HCT116 (cell line): Measurements from ENCODE around the gene MYO3B. TPM values are rescaled to one million over a fixed set of nuclear protein-coding genes. Genes with fewer than 3 reads are reported as not detected.

Experiments used
- ATAC-seq: fragments of 200-7000 bp; cut with Tn5 transposase; 2 replicates; pipeline ENCODE4 v1.9.1; 2020; ENCODE audit warnings: mild to moderate bottlenecking, moderate library complexity
- BruUV-seq: library from RNA; stranded (reverse); fragments of 400-500 nt; replicated peaks from 2 replicates; lab custom pipeline; 2021; lab: Mats Ljungman, UMichigan
- CTCF ChIA-PET: fragments of 300-600 bp; sonication (Branson Sonifier 250); formaldehyde crosslinking; loops from one replicate; lab custom pipeline; 2021; ENCODE audit warnings: antibody characterized with exemption; lab: Charles Lee
- POLR2A ChIA-PET: fragments of 300-600, 350-600 bp; sonication (Branson Sonifier 250); formaldehyde crosslinking; loops from one replicate; lab custom pipeline; 2021; ENCODE audit warnings: antibody characterized with exemption; lab: Charles Lee
- RAD21 ChIA-PET, 2 experiments: fragments of 300-600 bp; sonication (Branson Sonifier 250); formaldehyde crosslinking; loops; one replicate each; lab custom pipeline; 2023; ENCODE audit warnings: low total read pairs in 2 of 2; ENCODE audit not compliant: uncharacterized antibody in 2 of 2, unreplicated experiment in 2 of 2, low non-redundant PET in 1 of 2; lab: Charles Lee
- DNase-seq: peaks from one replicate; pipeline ENCODE4 v3.0.0-alpha.2; 2010; ENCODE audit warnings: low read depth, low spot score
- H2AFZ ChIP-seq: fragments of 200-600 bp; shearing (Covaris generic), sonication (generic); 2 replicates; pipeline ENCODE4 v1.6.1; 2017; ENCODE audit warnings: low read depth, mixed run types, mixed read lengths, antibody characterized with exemption, low read length; ENCODE audit not compliant: poor library complexity, severe bottlenecking
- H3K27ac ChIP-seq: 2 replicates; pipeline ENCODE4 v1.5.1; 2012; ENCODE audit warnings: low read depth, low read length
- H3K27me3 ChIP-seq: fragments of 200-600 bp; sonication (generic); 2 replicates; pipeline ENCODE4 v1.6.1; 2016; ENCODE audit warnings: mixed run types, low read length, mixed read lengths; ENCODE audit not compliant: insufficient read depth
- H3K36me3 ChIP-seq, 2 experiments: fragments of 200-500 bp in 1 of 2; fragments of 200-600 bp in 1 of 2; sonication (Bioruptor generic) in 1 of 2; sonication (generic) in 1 of 2; 2 replicates each; pipeline versions ENCODE4 v1.5.1 to v1.6.1; 2014 to 2016; ENCODE audit warnings: low read length in 2 of 2, inconsistent platforms in 1 of 2, mixed read lengths in 1 of 2, mixed run types in 1 of 2; ENCODE audit not compliant: insufficient read depth in 2 of 2, control insufficient read depth in 1 of 2
- H3K4me1 ChIP-seq, 2 experiments: fragments of 200-600 bp in 1 of 2; sonication (generic) in 1 of 2; 2 replicates each; pipeline versions ENCODE4 v1.5.1 to v1.6.1; 2012 to 2017; ENCODE audit warnings: low read length in 2 of 2, inconsistent platforms in 1 of 2, mild to moderate bottlenecking in 1 of 2, mixed read lengths in 1 of 2, mixed run types in 1 of 2, moderate library complexity in 1 of 2; ENCODE audit not compliant: insufficient read depth in 2 of 2, control insufficient read depth in 1 of 2
- H3K4me2 ChIP-seq: fragments of 200-600 bp; sonication (generic); 2 replicates; pipeline ENCODE4 v1.6.1; 2017; ENCODE audit warnings: mixed run types, low read length, mixed read lengths
- H3K4me3 ChIP-seq, 2 experiments: fragments of 200-600 bp in 1 of 2; sonication (generic) in 1 of 2; replicated peaks in 1 of 2; 2 replicates each; pipeline ENCODE4 v1.5.1; 2011 to 2016; ENCODE audit warnings: low read length in 2 of 2, control low read depth in 1 of 2, low read depth in 1 of 2, mild to moderate bottlenecking in 1 of 2, mixed read lengths in 1 of 2, mixed run types in 1 of 2
- H3K79me2 ChIP-seq: fragments of 200-600 bp; sonication (generic); 2 replicates; pipeline ENCODE4 v1.6.1; 2017; ENCODE audit warnings: mild to moderate bottlenecking, mixed run types, low read length, moderate library complexity, mixed read lengths; ENCODE audit not compliant: insufficient read depth
- H3K9ac ChIP-seq: fragments of 200-600 bp; sonication (generic); 2 replicates; pipeline ENCODE4 v1.6.1; 2016; ENCODE audit warnings: low read length, mixed read lengths
- H3K9me2 ChIP-seq: fragments of 200-600 bp; sonication (generic), shearing (Covaris generic); 2 replicates; pipeline ENCODE4 v1.6.1; 2017; ENCODE audit warnings: mixed run types, mild to moderate bottlenecking, moderate library complexity; ENCODE audit not compliant: insufficient read depth
- H3K9me3 ChIP-seq, 2 experiments: fragments of 200-500 bp in 1 of 2; fragments of 200-600 bp in 1 of 2; sonication (Bioruptor generic) in 1 of 2; sonication (generic) in 1 of 2; 2 replicates each; pipeline ENCODE4 v1.6.1; 2014 to 2017; ENCODE audit warnings: low read length in 2 of 2, mixed read lengths in 2 of 2, inconsistent platforms in 1 of 2, low read depth in 1 of 2, mild to moderate bottlenecking in 1 of 2, mixed run types in 1 of 2, moderate library complexity in 1 of 2; ENCODE audit not compliant: control insufficient read depth in 1 of 2, insufficient read depth in 1 of 2
- H4K20me1 ChIP-seq: fragments of 200-600 bp; sonication (generic), shearing (Covaris generic); 2 replicates; pipeline ENCODE4 v1.6.1; 2017; ENCODE audit warnings: mixed run types, mild to moderate bottlenecking, moderate library complexity; ENCODE audit not compliant: insufficient read depth
- ATF3 ChIP-seq: IDR thresholded peaks from 2 replicates; pipeline ENCODE4 v1.6.1; 2012
- CEBPB ChIP-seq: IDR thresholded peaks from 2 replicates; pipeline ENCODE4 v1.6.1; 2012; ENCODE audit warnings: low read depth
- CTCF ChIP-seq, 3 experiments: fragments of 200-600 bp in 1 of 3; sonication (generic) in 1 of 3; IDR thresholded peaks in 2 of 3; conservative IDR thresholded peaks in 1 of 3; 2 replicates each; pipeline ENCODE4 v1.5.1; 2012 to 2017; ENCODE audit warnings: low read depth in 2 of 3, low read length in 2 of 3, antibody characterized with exemption in 1 of 3, borderline replicate concordance in 1 of 3, control low read depth in 1 of 3, mild to moderate bottlenecking in 1 of 3, mixed read lengths in 1 of 3, mixed run types in 1 of 3, moderate library complexity in 1 of 3; ENCODE audit not compliant: insufficient read depth in 1 of 3
- EGR1 ChIP-seq: IDR thresholded peaks from 2 replicates; pipeline ENCODE4 v1.6.1; 2012; ENCODE audit warnings: low read depth
- EZH2 ChIP-seq: fragments of 200-600 bp; sonication (generic); IDR thresholded peaks from 2 replicates; pipeline ENCODE4 v1.6.1; 2017; ENCODE audit warnings: antibody characterized with exemption, mixed run types
- EZH2phosphoT487 ChIP-seq: fragments of 200-600 bp; IDR thresholded peaks from 2 replicates; pipeline ENCODE4 v1.6.1; 2018; ENCODE audit warnings: antibody characterized with exemption, borderline replicate concordance
- FOSL1 ChIP-seq: IDR thresholded peaks from 2 replicates; pipeline ENCODE4 v1.6.1; 2012; ENCODE audit warnings: low read depth
- MAX ChIP-seq: IDR thresholded peaks from 2 replicates; pipeline ENCODE4 v1.6.1; 2012
- POLR2A ChIP-seq: IDR thresholded peaks from 2 replicates; pipeline ENCODE4 v1.7.0; 2011; ENCODE audit warnings: borderline replicate concordance; ENCODE audit not compliant: insufficient read depth, insufficient read length; ENCODE audit errors: extremely low read depth
- RAD21 ChIP-seq: IDR thresholded peaks from 2 replicates; pipeline ENCODE4 v1.6.1; 2012; ENCODE audit warnings: low read depth, mild to moderate bottlenecking
- REST ChIP-seq: IDR thresholded peaks from 2 replicates; pipeline ENCODE4 v1.6.1; 2012; ENCODE audit warnings: low read depth
- SIN3A ChIP-seq: IDR thresholded peaks from 2 replicates; pipeline ENCODE4 v1.6.1; 2012; ENCODE audit warnings: low read depth
- SP1 ChIP-seq: IDR thresholded peaks from 2 replicates; pipeline ENCODE4 v1.6.1; 2012; ENCODE audit warnings: low read depth
- ZBTB33 ChIP-seq: IDR thresholded peaks from 2 replicates; pipeline ENCODE4 v1.6.1; 2011; ENCODE audit warnings: mild to moderate bottlenecking, low read length, moderate library complexity; ENCODE audit not compliant: insufficient replicate concordance; ENCODE audit errors: extremely low read depth
- ZFX ChIP-seq: fragments of 450-650 bp; IDR thresholded peaks from 2 replicates; pipeline ENCODE4 v1.6.1; 2017
- intact Hi-C: fragments of 100-400 bp; cut with micrococcal nuclease; formaldehyde crosslinking; loops from 2 replicates; pipeline ENCODE4 v1.10.0; 2022
- total RNA-seq: library from RNA; stranded (reverse); gene quantifications from one replicate; pipeline ENCODE4 v1.2.1, GENCODE V29; 2021; ENCODE audit not compliant: unreplicated experiment

MYO3B gene
- total RNA-seq, 1 experiment from 2014 or later = not detected

- Histone ChIP-seq H3K4me2 (no peak overlapping the region), H3K9me3 (no peaks in the 10 kb centered on the region), H3K4me3 (no peak overlapping the region), H3K36me3 (no peaks in the 10 kb centered on the region), H3K27ac (no peak overlapping the region), H3K9ac (no peak overlapping the region), H4K20me1 (no peaks in the 10 kb centered on the region), H3K4me1 (peaks cover 0 to 6% of the 10 kb centered on the region in 2 experiments; a peak in 1 of 4 replicates), H2AFZ (peak overlapping the region; percentile 67), H3K9me2 (no peaks in the 10 kb centered on the region), H3K79me2 (no peaks in the 10 kb centered on the region), H3K27me3 (peaks cover 7% of the 10 kb centered on the region; the same call in 1 of the 2 replicates)
- CTCF ChIA-PET = interaction anchor here (0.8 to 3.4 kb wide), 21 partner anchors 9 to 908 kb away, joined by 3 to 45 read pairs (median 4); partner anchors contain the start of gene GAD1
- intact Hi-C loops = loop anchor here (1.0 to 10.0 kb wide), 4 partner anchors 124 to 906 kb away; partner anchors contain the start of gene GAD1
- TF ChIP-seq SP1 (no peak), MAX (no peak), CEBPB (no peak), ZFX (no peak), RAD21 (no peak), CTCF (IDR thresholded peaks at IDR 0.05 in 2 of 3, conservative IDR thresholded peaks at IDR 0.05 in 1 of 3; ENCODE audit: borderline replicate concordance in 1 of 3, insufficient read depth in 1 of 3, low read depth in 2 of 3, low read length in 2 of 3) (no peak), SIN3A (no peak), ATF3 (no peak), FOSL1 (no peak), EGR1 (no peak), EZH2 (no peak), REST (no peak), EZH2phosphoT487 (no peak), ZBTB33 (no peak), POLR2A (no peak)
- RAD21 ChIA-PET = interaction anchor here (1.3 to 1.4 kb wide), 3 partner anchors 36 to 456 kb away, joined by 3 to 4 read pairs (median 4); partner anchors contain the start of gene GAD1 (in 1 of the 2)
- POLR2A ChIA-PET = no interaction called here
- BruUV-seq = no TSS peak
- no peak for DNase-seq
- peak; percentile 28; the same call in 1 of the 2 replicates for ATAC-seq
These were observed 182.7 kb downstream of the MYO3B start for GRCh38 chr2:170360546-170361089.
